Keratinocyte (primary cell): Measurements from ENCODE around the gene SEC14L1. TPM values are rescaled to one million over a fixed set of nuclear protein-coding genes. Genes with fewer than 3 reads are reported as not detected.

Experiments used
- DNase-seq: peaks from one replicate; pipeline ENCODE4 v3.0.0-alpha.2; 2011; ENCODE audit warnings: low read depth, missing footprints, low spot score
- FAIRE-seq: peaks from 2 replicates; lab custom pipeline; 2011; peaks lifted over from hg19 to GRCh38; lab: Jason Lieb, UNC
- H2AFZ ChIP-seq: 2 replicates; pipeline ENCODE4 v1.6.0; 2012; ENCODE audit warnings: low read length, control low read depth, inconsistent platforms; ENCODE audit not compliant: control insufficient read depth
- H3K27ac ChIP-seq: 2 replicates; pipeline ENCODE4 v1.5.1; 2011; ENCODE audit warnings: low read length; ENCODE audit not compliant: control insufficient read depth, insufficient read depth
- H3K27me3 ChIP-seq: 3 replicates; pipeline ENCODE4 v1.6.0; 2011; ENCODE audit warnings: low read length; ENCODE audit not compliant: control insufficient read depth, insufficient read depth; ENCODE audit errors: extremely low read depth
- H3K36me3 ChIP-seq, 2 experiments: 2 replicates in 1 of 2; 3 replicates in 1 of 2; pipeline ENCODE4 v1.5.1; 2011; ENCODE audit warnings: low read length in 2 of 2, mild to moderate bottlenecking in 1 of 2; ENCODE audit not compliant: control insufficient read depth in 2 of 2, insufficient read depth in 2 of 2; ENCODE audit errors: extremely low read depth in 1 of 2
- H3K4me1 ChIP-seq: 3 replicates; pipeline ENCODE4 v1.5.1; 2011; ENCODE audit warnings: low read length; ENCODE audit not compliant: control insufficient read depth, insufficient read depth; ENCODE audit errors: extremely low read depth
- H3K4me2 ChIP-seq: 3 replicates; pipeline ENCODE4 v1.6.0; 2011; ENCODE audit warnings: low read depth, low read length; ENCODE audit not compliant: control insufficient read depth, insufficient read depth; ENCODE audit errors: extremely low read depth
- H3K4me3 ChIP-seq, 3 experiments: fragments of 200-600 bp in 1 of 3; sonication (generic) in 1 of 3; 2 replicates in 2 of 3; 3 replicates in 1 of 3; pipeline ENCODE4 v1.5.1; 2011 to 2016; ENCODE audit warnings: low read length in 3 of 3, mild to moderate bottlenecking in 3 of 3, control low read depth in 2 of 3, inconsistent platforms in 1 of 3, low read depth in 1 of 3, mixed read lengths in 1 of 3, mixed run types in 1 of 3, moderate library complexity in 1 of 3; ENCODE audit not compliant: control insufficient read depth in 2 of 3, insufficient read depth in 2 of 3; ENCODE audit errors: extremely low read depth in 1 of 3
- H3K79me2 ChIP-seq: 2 replicates; pipeline ENCODE4 v1.6.0; 2012; ENCODE audit warnings: low read length; ENCODE audit not compliant: control insufficient read depth, insufficient read depth
- H3K9ac ChIP-seq: 3 replicates; pipeline ENCODE4 v1.6.0; 2011; ENCODE audit warnings: low read length; ENCODE audit not compliant: control insufficient read depth, insufficient read depth; ENCODE audit errors: extremely low read depth
- H3K9me1 ChIP-seq: 3 replicates; pipeline ENCODE4 v1.6.0; 2011; ENCODE audit warnings: low read length; ENCODE audit not compliant: control insufficient read depth, insufficient read depth; ENCODE audit errors: extremely low read depth
- H3K9me3 ChIP-seq: 2 replicates; pipeline ENCODE4 v1.5.1; 2012; ENCODE audit warnings: low read depth, low read length; ENCODE audit not compliant: control insufficient read depth
- H4K20me1 ChIP-seq: 3 replicates; pipeline ENCODE4 v1.6.0; 2011; ENCODE audit warnings: low read length; ENCODE audit not compliant: control insufficient read depth, insufficient read depth; ENCODE audit errors: extremely low read depth
- EZH2 ChIP-seq: IDR thresholded peaks from one replicate; pipeline ENCODE4 v1.6.1; 2012; ENCODE audit warnings: inconsistent platforms, mild to moderate bottlenecking, low read length, moderate library complexity
- dilution Hi-C: fragments of 300-500 bp; cut with MboI; formaldehyde crosslinking; loops from one replicate; pipeline ENCODE4 v1.7.0; 2020; ENCODE audit warnings: low sequenced_read_pairs; ENCODE audit not compliant: extremely low pct_ligation_motif_present
- polyA plus RNA-seq, 5 experiments: library from polyadenylated mRNA; depleted of rRNA in 3 of 5; stranded (reverse) in 3 of 5; stranded (forward) in 1 of 5; unstranded in 1 of 5; fragments of >200 nt; gene quantifications; 1 replicate in 1 of 5; 2 replicates in 3 of 5; 3 replicates in 1 of 5; pipeline versions ENCODE4 v1.2.1 to v1.2.3, GENCODE V29; 2011 to 2012; ENCODE audit warnings: missing spikeins in 2 of 5, low read depth in 1 of 5, low replicate concordance in 1 of 5
- TF ChIP-seq, protein P1 (sequence below), 3 experiments: IDR thresholded peaks in 1 of 3; conservative IDR thresholded peaks in 1 of 3; optimal IDR thresholded peaks in 1 of 3; 2 replicates in 2 of 3; 3 replicates in 1 of 3; pipeline versions ENCODE3 to v1.5.1; 2011; ENCODE audit warnings: low read length in 3 of 3, mild to moderate bottlenecking in 3 of 3, moderate library complexity in 2 of 3, control low read depth in 1 of 3, inconsistent platforms in 1 of 3; ENCODE audit not compliant: insufficient read depth in 2 of 3; ENCODE audit errors: extremely low read depth in 1 of 3

SEC14L1 gene
- polyA plus RNA-seq, 1 donor (not counting 4 experiments of a cell fraction or from before 2014, with no cell fraction given) = 35.6 TPM

- Histone ChIP-seq H3K4me1 (no peaks in the 10 kb centered on the region), H4K20me1 (peaks cover 10% of the 10 kb centered on the region), H3K79me2 (peaks cover 87% of the 10 kb centered on the region), H3K4me2 (no peak overlapping the region), H3K9me1 (no peaks in the 10 kb centered on the region), H3K27ac (no peak overlapping the region), H3K4me3 (no peak overlapping the region), H3K27me3 (no peaks in the 10 kb centered on the region), H3K9me3 (peaks cover 12% of the 10 kb centered on the region), H2AFZ (no peak overlapping the region), H3K9ac (no peak overlapping the region), H3K36me3 (peaks cover 13% of the 10 kb centered on the region in 2 experiments)
- TF ChIP-seq, protein P1, sequence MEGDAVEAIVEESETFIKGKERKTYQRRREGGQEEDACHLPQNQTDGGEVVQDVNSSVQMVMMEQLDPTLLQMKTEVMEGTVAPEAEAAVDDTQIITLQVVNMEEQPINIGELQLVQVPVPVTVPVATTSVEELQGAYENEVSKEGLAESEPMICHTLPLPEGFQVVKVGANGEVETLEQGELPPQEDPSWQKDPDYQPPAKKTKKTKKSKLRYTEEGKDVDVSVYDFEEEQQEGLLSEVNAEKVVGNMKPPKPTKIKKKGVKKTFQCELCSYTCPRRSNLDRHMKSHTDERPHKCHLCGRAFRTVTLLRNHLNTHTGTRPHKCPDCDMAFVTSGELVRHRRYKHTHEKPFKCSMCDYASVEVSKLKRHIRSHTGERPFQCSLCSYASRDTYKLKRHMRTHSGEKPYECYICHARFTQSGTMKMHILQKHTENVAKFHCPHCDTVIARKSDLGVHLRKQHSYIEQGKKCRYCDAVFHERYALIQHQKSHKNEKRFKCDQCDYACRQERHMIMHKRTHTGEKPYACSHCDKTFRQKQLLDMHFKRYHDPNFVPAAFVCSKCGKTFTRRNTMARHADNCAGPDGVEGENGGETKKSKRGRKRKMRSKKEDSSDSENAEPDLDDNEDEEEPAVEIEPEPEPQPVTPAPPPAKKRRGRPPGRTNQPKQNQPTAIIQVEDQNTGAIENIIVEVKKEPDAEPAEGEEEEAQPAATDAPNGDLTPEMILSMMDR (optimal IDR thresholded peaks at IDR 0.05 in 1 of 3, IDR thresholded peaks at IDR 0.05 in 1 of 3, conservative IDR thresholded peaks at IDR 0.05 in 1 of 3; ENCODE audit: extremely low read depth in 1 of 3, insufficient read depth in 2 of 3, low read length in 3 of 3) = no peak
- TF ChIP-seq EZH2 = no peak
- dilution Hi-C loops = no loop called here
- DNase-seq = no peak
- FAIRE-seq = no peak
Measured at GRCh38 chr17:77178563-77178962, 37.8 kb downstream of the SEC14L1 start.

GRCh38 chr17:77180503-77181357, 40.0 kb downstream of the SEC14L1 start:
- Histone ChIP-seq H3K4me2 (no peak overlapping the region), H2AFZ (no peak overlapping the region), H3K79me2 (peaks cover 94% of the 10 kb centered on the region), H3K4me1 (no peaks in the 10 kb centered on the region), H3K27ac (no peak overlapping the region), H3K27me3 (no peaks in the 10 kb centered on the region), H4K20me1 (peaks cover 10% of the 10 kb centered on the region), H3K36me3 (peaks cover 4 to 5% of the 10 kb centered on the region in 2 experiments), H3K9ac (no peak overlapping the region), H3K9me3 (no peaks in the 10 kb centered on the region), H3K4me3 (no peak overlapping the region), H3K9me1 (no peaks in the 10 kb centered on the region)
- no peak for TF ChIP-seq EZH2
- TF ChIP-seq, protein P1 (optimal IDR thresholded peaks at IDR 0.05 in 1 of 3, IDR thresholded peaks at IDR 0.05 in 1 of 3, conservative IDR thresholded peaks at IDR 0.05 in 1 of 3; ENCODE audit: extremely low read depth in 1 of 3, insufficient read depth in 2 of 3, low read length in 3 of 3) = no peak
- DNase-seq (no peak), FAIRE-seq (no peak)
- dilution Hi-C loops = no loop called here
